GDM1 (cell line): ENCODE measurements around the gene FAM24A.
"Not testable (repeated sequence)": the region's sequence is repeated elsewhere in the genome, so short reads cannot be mapped to it uniquely, and the experiment has no call there.

Experiments used
- DNase-seq: peaks from one replicate; lab custom pipeline; 2025; lab: John Stamatoyannopoulos, UW

FAM24A gene, protein sequence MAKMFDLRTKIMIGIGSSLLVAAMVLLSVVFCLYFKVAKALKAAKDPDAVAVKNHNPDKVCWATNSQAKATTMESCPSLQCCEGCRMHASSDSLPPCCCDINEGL

DNA sequence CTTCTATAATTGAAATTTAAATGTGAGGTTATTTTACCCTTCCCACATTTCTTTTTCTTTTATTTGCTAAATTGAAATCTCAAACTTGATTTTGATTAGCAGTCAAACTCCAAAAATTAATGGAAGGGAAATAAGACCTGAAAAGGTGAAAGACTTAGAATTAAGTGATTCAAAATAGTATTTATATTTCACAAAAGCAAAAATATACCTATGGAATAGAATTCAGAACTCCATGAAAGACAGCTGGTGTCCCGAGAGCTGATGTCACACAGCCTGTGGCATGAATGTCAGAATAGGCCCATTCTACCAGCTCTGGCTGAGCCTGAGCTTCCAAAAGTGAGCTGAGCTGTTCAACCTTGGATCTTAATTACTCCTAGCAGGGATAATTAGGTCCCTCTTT lies at the start of gene FAM24A:
TSS of gene FAM24A (plus strand) at position 301 of the 400 bp plus-strand sequence. CDS start 1,025 bp downstream, outside the sequence.
- no peak for DNase-seq

DNA sequence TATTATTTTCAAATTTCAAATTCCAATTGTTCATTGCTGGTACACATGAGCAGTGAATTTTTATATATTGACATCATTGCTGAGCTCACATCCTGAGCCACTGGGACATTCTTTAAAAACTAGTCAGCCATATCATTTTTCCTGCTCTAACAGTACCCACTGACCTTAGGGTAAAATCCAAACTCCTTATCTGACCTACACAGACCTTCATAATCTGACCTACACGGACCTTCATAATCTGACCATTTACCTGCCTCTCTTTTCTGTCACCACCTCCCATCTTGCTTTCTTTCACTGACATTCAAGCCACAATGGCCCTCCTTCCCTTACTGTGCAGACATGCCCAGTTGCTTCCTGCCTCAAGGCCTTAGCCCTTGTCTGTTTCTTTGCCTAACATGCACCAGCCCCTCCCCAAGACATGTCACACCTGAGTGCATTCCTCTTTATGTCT lies 48.7 kb upstream of the FAM24A start:
- no peak for DNase-seq

DNA sequence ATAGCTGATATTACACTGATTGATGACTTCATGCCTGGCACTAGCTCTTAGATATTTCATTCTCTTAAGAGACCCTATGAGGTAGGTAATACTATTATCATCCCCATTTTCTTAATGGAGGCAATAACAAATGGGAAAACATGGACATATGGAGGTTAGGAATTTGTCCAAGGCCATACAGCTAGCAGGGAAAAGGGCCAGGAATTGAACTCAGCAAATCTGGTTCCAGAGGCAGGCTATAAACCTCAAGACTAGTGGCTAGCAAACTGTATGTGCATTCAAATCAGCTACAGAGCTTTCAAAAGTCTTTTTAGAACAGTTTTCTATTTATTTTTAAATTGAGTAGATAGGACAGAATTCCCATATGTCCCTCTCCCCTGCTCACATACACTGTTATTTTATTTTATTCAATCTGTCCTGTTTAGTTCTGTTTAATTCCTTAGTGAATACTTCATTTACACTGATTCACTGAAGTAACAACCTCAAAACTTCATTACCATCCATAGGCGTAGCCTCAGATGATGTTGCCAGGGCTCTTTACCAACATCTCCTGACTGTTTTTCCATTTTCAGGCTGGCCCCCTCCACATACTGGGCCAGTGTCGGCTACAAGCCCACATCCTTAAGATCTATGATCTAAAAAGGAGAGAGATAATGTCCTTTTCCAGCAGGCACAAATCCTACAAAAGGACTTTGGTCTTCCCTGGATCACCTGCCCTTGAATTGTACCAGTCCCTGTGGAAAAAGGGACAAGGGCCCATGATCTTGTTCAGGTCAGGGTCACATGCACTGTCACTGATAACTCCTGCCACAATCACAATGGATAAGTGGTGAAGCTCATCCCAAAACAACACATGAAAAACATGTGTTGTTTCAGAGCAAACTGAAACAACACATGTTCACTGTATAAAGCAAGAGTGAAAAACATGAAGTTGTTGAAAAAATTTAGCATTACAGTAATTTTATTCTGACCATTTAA lies 46.9 kb upstream of the FAM24A start:
- DNase-seq = no peak

DNA sequence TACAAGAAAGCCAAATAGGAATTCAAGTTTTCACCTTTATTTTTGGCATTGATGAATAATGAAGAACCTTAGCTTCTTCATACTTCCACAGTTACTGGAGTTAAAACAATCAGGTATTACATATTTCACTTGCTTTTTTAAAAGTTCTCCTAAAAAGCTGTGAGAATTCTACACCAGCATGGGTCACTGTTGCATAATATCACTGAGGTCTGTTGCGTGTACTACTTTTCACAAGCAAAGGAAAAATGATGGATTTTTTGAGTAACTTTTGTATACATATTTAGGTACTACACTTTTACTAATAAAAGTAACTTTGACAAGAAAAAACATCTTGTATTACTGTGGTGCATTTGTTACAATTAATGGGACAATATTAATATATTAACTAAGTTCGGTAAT lies 46.2 kb upstream of the FAM24A start:
- no peak for DNase-seq

DNA sequence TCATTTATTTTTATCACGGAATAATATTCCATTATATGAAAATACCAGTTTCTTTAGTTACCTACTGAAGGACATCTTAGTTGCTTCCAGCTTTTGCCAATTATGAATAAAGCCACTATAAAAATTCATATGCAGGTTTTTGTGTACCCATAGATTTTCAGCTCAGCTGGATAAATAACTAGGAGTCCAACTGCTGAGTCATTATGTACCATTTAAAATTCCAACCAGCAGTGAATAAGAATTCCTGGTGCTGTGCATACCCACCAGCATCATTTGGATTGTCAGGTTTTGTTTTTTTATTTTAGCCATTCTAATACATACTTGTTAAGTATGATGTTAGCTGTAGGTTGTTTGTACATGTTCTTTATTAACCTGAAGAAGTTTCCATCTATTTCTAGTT lies 45.5 kb upstream of the FAM24A start:
- no peak for DNase-seq

DNA sequence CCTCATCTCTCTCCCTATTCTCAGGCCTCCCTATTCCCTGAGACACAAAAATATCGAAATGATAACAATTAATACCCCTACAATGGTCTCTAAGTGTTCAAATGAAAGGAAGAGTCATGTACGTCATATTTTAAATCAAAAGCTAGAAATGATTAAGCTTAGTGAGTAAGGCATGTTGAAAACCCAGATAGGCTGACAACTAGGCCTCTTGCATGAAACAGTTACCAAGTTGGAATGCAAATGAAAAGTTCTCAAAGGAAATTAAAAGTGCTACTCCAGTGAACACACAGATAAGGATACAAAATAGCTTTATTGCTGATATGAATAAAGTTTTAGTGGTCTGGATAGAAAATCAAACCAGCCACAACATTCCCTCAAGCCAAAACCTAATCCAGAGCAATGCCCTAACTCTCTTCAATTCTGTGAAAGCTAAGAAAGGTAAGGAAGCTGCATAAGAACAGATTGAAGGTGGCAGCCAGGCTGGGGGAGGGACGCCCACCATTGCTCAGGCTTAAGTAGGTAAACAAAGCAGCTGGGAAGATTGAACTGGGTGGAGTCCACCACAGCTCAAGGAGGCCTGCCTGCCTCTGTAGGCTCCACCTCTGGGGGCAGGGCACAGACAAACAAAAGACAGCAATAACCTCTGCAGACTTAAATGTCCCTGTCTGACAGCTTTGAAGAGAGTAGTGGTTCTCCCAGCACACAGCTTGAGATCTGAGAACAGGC lies 43.5 kb upstream of the FAM24A start:
- not testable (repeated sequence) for DNase-seq

DNA sequence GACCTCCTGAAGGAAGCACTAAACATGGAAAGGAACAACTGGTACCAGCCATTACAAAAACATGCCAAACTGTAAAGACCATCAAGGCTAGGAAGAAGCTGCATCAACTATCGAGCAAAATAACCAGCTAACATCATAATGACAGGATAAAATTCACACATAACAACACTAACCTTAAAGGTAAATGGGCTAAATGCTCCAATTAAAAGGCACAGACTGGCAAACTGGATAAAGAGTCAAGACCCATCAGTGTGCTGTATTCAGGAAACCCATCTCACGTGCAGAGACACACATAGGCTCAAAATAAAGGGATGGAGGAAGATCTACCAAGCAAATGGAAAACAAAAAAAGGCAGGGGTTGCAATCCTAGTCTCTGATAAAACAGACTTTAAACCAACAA lies 41.6 kb upstream of the FAM24A start:
- not testable (repeated sequence) for DNase-seq

DNA sequence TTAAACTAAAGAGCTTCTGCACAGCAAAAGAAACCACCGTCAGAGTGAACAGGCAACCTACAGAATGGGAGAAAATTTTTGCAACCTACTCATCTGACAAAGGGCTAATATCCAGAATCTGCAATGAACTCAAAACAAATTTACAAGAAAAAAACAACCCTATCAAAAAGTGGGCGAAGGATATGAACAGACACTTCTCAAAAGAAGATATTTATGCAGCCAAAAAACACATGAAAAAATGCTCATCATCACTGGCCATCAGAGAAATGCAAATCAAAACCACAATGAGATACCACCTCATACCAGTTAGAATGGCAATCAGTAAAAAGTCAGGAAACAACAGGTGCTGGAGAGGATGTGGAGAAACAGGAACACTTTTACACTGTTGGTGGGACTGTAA lies 38.5 kb upstream of the FAM24A start:
- DNase-seq = not testable (repeated sequence)

DNA sequence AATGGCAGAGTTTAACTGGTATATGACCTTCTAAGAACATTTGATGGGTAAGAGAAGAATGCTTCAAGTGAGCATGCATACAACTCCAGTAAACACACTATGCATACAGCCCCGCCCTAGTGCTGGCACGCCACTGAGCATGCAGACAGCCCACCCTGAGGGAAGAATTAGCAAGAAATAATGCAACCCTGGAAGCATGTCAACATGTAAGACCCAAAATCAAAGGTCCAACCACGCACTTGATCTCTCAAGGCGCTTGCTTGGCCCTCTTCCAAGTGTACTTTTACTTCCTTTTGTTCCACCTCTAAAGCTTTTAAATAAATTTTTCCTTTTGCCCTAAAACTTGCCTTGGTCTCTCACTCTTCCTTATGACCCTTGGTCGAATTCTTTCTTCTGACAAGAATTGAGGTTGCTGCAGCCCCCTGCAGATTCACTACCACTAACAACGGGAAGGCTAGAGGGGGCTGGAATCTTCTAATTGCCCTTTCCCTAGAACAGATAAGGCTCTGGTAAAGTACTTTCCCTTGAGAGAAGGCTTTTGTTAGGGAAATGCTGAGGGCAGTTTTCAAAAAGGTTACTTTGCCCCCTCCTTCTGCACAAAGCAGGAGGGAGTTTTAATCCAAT lies 34.5 kb upstream of the FAM24A start:
- DNase-seq = no peak

DNA sequence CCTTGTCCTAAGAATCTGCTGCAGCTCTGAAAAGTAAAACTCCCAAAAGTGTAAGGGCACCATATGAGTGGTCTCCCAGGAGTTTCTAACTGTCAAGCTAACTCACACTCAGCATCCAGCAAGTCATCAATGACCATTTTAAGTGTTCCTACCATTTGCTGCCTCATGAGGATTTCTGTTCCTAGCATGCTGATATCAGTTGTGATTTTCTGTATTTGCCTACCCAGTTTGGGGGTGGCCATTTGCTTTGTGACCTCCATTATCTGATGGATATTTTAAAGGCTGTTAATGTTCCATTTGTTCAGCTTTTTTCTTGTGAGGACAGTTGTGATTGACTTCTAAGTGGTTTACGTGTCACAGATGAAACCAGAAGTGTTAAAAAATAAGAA lies 33.9 kb upstream of the FAM24A start:
- no peak for DNase-seq

DNA sequence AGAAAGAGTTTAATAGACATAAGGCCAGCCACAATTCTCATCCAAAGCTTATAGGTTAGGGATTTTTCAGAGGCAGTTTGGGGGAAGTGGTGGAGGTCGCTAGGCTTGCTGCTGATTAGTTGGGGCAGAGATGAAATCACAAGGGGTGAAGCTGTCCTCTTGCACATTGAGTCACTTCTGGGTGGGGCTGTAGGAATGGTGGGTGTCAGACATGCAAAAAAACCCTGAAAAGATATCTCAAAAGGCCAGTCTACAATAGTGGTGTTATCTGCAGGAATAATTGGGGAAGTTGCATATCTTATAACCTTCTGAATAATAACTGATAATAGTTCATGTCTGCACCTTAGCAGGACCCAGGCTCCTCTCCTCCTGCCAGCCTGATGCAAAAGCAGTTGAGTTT lies 33.1 kb upstream of the FAM24A start:
- DNase-seq = no peak

DNA sequence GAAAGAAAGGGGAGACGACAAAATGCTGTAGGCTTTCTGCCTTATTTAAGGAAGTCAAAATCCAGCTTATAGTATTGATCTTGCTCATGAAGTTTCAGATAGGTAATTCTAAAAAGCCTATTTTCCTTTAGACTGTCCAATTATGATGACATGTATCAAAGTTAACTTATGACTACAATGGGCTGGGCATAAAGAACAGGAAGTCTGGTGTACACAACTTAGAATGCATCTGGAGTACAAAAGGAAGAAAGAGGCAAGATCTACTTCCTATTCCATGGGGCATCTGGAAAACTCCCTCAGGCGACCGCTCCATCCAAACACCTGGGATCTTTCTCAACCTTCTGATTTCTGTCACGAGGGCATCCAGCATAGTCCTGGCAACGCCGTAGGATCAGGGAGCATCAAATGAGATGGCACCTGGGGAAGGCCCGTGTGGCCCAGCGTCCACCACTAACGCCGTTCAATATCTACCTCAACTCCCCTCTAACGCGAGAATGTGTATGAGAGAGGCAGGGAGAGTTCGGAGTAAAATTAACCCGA lies 31.5 kb upstream of the FAM24A start:
- no peak for DNase-seq

DNA sequence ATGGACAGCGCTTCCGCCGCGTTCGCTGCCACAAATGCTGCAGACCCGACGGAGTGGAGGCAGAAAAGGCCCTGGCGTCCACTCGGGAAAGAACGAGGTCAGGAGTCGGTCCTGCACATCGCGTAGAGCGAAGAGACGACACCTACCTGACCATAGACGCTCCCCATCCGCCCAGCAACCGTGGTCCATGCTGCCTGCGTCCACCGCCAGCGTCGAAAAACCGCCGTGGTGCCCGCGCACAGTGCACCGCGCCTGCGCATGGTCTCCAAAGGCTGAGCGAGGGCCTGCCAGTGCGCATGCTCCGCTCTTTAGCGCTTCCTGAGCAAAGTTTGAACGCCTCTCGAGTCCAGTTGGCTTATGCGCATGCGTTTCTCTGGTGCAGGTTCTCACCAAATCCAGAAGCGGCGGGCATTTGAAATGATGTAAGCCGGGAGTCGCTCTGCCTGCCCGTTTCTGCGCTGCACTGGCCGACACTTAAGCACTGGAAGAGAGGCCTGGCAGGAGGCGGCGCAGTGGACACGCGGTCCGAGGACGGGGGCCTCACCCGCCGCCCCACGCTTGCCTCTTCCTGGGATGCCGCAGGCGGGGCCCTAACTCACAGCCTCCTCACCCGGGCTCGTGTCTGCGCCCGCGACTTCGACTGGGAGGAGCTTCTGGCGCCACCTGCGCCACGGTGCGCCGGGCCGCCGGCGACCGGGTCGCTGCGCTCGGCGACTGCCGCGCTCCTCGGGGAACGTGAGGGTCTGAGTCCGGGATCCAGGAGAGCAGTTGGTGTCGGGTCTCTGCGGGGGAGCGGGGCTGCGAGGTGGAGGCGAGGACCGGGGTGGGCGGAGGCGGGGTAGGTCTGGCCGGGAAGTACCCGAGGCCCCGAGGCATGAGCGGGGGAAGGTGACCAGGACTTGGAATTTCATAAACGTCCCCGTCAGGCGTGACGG lies 30.8 kb upstream of the FAM24A start, which contains the start of gene FAM24B:
TSS of gene FAM24B (minus strand) at position 243 of the 935 bp plus-strand sequence. CDS start 29,066 bp downstream, outside the sequence.
- no peak for DNase-seq

DNA sequence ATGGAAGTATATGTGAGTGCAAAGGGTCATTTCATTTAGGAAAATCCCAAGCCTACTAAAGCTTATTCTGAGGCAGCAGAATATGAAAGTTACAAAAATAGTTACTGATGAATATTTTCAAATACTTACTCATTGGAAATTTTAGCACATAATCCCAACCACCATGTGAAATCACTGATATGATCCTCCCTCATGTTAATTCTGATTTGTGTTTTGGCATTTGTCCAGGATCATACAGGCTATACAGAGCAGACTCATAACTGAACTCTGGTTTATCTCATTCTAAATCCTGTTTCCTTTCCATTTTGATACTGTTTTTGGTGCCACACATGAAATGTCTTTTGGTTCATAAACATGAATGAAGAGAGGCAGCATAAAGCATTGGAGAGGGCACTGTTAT lies 27.6 kb upstream of the FAM24A start:
- DNase-seq = no peak

DNA sequence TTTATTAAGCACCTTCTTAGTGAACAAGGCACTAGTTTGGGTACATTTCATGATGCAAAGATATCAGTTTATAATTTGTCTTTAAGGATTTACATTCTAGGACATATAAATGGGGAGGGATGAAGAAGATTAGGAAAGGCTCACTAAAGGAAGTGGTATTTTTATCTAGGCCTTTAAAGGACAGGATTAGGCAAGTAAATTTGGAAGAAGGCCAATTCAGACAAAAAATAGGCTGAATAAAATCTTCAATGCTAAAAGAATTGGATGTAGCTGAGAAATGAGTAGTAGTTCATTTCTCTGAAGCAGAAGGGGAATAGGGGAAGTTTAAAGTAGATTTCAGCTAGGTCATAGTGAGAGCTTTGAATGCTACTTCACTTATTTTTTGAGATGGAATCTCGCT lies 26.2 kb upstream of the FAM24A start:
- DNase-seq = no peak

DNA sequence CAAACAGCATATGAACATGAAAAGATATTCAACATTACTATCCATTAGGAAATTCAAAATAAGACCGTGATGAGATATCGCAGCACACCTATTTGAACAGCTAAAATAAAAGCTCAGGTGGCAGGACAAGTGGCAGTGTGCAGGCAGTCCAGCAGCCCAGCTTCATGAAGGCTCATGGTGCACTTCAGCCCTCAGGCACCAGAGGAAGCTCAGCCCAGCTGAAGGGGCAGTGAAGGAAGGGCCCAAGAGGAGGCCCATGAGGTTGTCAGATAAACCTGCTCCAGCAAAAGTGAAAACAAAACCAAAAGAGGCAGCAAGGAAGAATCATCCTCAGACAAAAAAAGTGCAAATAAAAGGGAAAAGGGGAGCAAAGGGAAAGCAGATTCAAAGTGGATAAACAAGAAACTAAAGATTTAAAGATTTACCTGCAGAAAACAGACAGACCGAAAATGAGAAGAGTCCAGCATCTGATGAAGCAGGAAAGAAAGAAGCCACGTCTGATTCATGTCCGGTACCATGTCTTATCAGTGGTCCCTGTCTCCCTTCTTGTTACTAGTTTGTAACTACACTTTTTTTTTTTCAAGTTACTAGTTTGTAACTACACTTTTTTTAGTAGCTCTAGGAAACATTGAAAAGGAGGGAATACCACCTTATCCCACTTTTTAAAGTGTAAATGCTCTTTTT lies 16.0 kb upstream of the FAM24A start:
- DNase-seq = no peak

DNA sequence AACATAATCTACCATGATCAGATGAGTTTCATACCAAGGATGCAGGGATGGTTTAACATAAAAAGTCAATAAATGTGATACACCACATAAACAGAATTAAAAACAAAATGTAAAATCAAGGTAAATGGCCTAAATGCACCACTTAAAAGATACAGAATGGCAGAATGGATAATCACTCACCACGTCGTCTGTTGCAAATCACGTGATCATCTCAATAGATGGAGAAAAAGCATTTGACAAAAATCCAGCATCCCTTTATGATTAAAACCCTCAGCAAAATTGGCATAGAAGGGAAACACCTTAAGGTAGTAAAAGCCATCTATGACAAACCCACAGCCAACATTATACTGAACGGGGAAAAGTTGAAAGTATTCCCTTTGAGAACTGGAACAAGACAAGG lies 6.5 kb upstream of the FAM24A start:
- DNase-seq = not testable (repeated sequence)

DNA sequence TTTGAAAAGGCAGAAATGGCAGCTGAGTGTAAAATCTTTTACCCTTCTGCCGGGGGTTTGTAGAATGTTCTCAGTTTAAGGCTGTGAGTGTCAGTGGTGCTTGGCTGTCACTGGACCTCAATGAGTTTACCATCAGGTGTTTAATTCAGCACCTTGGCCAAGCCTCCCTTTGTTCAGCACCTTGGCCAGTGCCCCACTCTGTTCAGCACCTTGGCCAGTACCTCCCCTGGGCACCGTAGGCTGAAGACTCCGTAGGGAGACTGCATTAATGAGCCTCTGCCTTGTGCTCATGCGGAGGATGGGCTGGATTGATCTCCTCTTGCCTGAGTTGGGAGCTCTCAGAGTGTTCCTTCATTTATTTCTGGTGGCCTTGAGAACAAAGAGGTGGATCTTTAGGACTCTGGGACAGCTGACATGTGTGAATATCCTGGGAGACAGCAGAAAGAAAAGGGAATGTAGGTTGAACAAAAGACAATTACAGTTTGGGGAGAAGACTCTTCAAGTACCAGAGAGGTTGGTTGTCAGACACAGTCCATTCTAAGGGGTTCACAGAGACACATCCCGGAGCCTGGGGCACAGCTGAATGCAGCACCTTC lies 1.6 kb downstream of the FAM24A start:
- DNase-seq = peak; percentile 5

DNA sequence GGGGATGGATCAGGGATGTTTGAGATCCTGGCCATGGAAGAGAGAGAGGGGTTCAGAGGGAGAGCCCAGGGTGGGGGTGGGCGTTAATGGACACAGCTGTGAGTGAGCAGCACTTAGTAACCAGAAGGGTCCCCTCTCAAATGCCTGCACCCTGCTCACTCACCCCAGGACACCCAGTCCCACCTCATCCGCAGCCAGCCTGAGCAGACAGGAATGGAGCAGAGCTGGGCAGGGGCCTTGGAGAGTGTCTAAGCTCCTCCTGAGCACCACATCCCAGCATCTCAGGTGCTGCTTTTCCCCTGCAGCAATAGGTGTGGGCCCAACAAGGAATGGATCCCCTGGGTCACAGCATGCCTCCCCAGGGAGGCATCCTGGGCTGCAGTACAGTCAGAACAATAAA lies 5.3 kb downstream of the FAM24A start:
- no peak for DNase-seq

DNA sequence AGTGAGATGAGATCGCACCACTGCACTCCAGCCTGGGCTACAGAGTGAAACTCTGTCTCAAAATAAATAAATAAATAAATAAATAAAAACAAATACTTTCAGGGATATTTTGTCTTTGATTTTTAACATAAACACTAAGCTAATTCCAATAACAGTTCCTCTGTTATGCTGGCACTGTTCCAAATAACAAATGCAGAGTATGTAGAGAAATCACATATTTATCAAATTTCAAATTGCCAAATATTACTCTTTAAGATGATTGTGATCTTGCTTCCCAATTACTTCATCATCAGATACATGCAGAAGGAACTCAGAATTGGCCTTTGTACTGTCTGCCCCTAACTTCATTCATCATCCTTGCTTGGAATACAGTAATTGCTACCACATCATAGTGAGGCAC lies 19.7 kb downstream of the FAM24A start:
- DNase-seq = no peak
